Endothelial cell (in vitro differentiated cells): ENCODE results near the gene ASF1B. TPM values are rescaled to one million over a fixed set of nuclear protein-coding genes. Genes with fewer than 3 reads are reported as not detected.
A peak's percentile ranks its signal among the peaks of the same experiment; 100 is the strongest.

Experiments used
- DNase-seq: peaks from one replicate; pipeline ENCODE4 v3.0.0; 2021; ENCODE audit warnings: low spot score
- H3K27ac Mint-ChIP-seq: one replicate; pipeline ENCODE4 v1.8.0; 2021; ENCODE audit warnings: mixed read lengths, inconsistent platforms; ENCODE audit not compliant: unreplicated experiment
- H3K27me3 Mint-ChIP-seq: one replicate; pipeline ENCODE4 v1.8.0; 2021; ENCODE audit warnings: mild to moderate bottlenecking, moderate library complexity, mixed read lengths, inconsistent platforms; ENCODE audit not compliant: unreplicated experiment
- H3K36me3 Mint-ChIP-seq: one replicate; pipeline ENCODE4 v1.8.0; 2021; ENCODE audit warnings: mild to moderate bottlenecking, low read depth, mixed read lengths, inconsistent platforms; ENCODE audit not compliant: unreplicated experiment
- H3K4me1 Mint-ChIP-seq: one replicate; pipeline ENCODE4 v1.8.0; 2021; ENCODE audit warnings: mild to moderate bottlenecking, mixed read lengths, inconsistent platforms; ENCODE audit not compliant: unreplicated experiment
- H3K4me3 Mint-ChIP-seq: one replicate; pipeline ENCODE4 v1.8.0; 2021; ENCODE audit warnings: mild to moderate bottlenecking, mixed read lengths, inconsistent platforms; ENCODE audit not compliant: unreplicated experiment
- H3K9me3 Mint-ChIP-seq: one replicate; pipeline ENCODE4 v1.8.0; 2021; ENCODE audit warnings: mixed read lengths, inconsistent platforms; ENCODE audit not compliant: unreplicated experiment
- CTCF ChIP-seq: fragments of 200-600 bp; sonication (generic); IDR thresholded peaks from one replicate; pipeline ENCODE4 v1.5.0; 2021; ENCODE audit warnings: antibody characterized with exemption; ENCODE audit not compliant: unreplicated experiment
- total RNA-seq: library from RNA; stranded (reverse); fragmentation: NEBNext Ultra II Directional; extraction: Animal tissue kit (Norgen Biotek cat#: 25700); gene quantifications from one replicate; pipeline ENCODE4 v1.2.1, GENCODE V29; 2021; ENCODE audit not compliant: unreplicated experiment

Gene ASF1B
- total RNA-seq, 1 donor from 2014 or later: 7.1 TPM

- Mint-ChIP-seq H3K36me3 (peaks cover 16% of the 10 kb centered on the region), H3K27ac (peak overlapping the region; percentile 90), H3K4me1 (peaks cover 5% of the 10 kb centered on the region), H3K27me3 (peaks cover 19% of the 10 kb centered on the region), H3K4me3 (peak overlapping the region; percentile 95), H3K9me3 (peaks cover 3% of the 10 kb centered on the region)
- TF ChIP-seq CTCF: no peak
- peak; percentile 61 for DNase-seq
Observed at GRCh38 chr19:14091081-14091812, 45.1 kb downstream of the ASF1B start.

GRCh38 chr19:14090509-14091080 lies 45.8 kb downstream of the ASF1B start, which contains the start of gene SAMD1:
Gene SAMD1 (minus strand): TSS chr19:14090751.
- Mint-ChIP-seq H3K27me3 (peaks cover 21% of the 10 kb centered on the region), H3K36me3 (peaks cover 16% of the 10 kb centered on the region), H3K4me3 (peak within 1 kb of the TSS; percentile 95), H3K9me3 (peaks cover 3% of the 10 kb centered on the region), H3K27ac (peak within 1 kb of the TSS; percentile 90), H3K4me1 (peaks cover 5% of the 10 kb centered on the region)
- DNase-seq: peak; percentile 69
- TF ChIP-seq CTCF: no peak

- Mint-ChIP-seq H3K36me3 (peaks cover 16% of the 10 kb centered on the region), H3K27me3 (peaks cover 21% of the 10 kb centered on the region), H3K4me1 (peaks cover 5% of the 10 kb centered on the region), H3K4me3 (peak overlapping the region; percentile 92), H3K27ac (no peak overlapping the region), H3K9me3 (peaks cover 3% of the 10 kb centered on the region)
- peak; percentile 9 for TF ChIP-seq CTCF
- peak; percentile 57 for DNase-seq
Observed at GRCh38 chr19:14089662-14090508, 46.5 kb downstream of the ASF1B start.

GRCh38 chr19:14089412-14089661 lies 47.1 kb downstream of the ASF1B start:
- no peaks in the 10 kb centered on the region for H3K9me3 Mint-ChIP-seq
- peak overlapping the region; percentile 87 for H3K4me3 Mint-ChIP-seq
- H3K27ac Mint-ChIP-seq: peak overlapping the region; percentile 67
- peak; percentile 14 for TF ChIP-seq CTCF
- DNase-seq: no peak
- H3K27me3 Mint-ChIP-seq: peaks cover 19% of the 10 kb centered on the region
- peaks cover 5% of the 10 kb centered on the region for H3K4me1 Mint-ChIP-seq
- peaks cover 12% of the 10 kb centered on the region for H3K36me3 Mint-ChIP-seq
